PC-3 (cell line): Measurements from ENCODE around the gene AUTS2.

Source experiments
- EZH2 ChIP-seq: fragments of 300-600 bp; sonication (generic); IDR thresholded peaks from one replicate; pipeline ENCODE4 v1.6.1; 2017; ENCODE audit warnings: antibody characterized with exemption, mild to moderate bottlenecking, low read length; ENCODE audit not compliant: unreplicated experiment
- EZH2phosphoT487 ChIP-seq: fragments of 300-600 bp; sonication (generic); IDR thresholded peaks from 2 replicates; pipeline ENCODE4 v1.6.1; 2018; ENCODE audit warnings: mild to moderate bottlenecking, antibody characterized with exemption, low read length, borderline replicate concordance
- TF ChIP-seq, protein P1 (sequence below): fragments of 300-600 bp; sonication (generic); conservative IDR thresholded peaks from 2 replicates; pipeline ENCODE4 v1.5.1; 2017; ENCODE audit warnings: antibody characterized with exemption, low read depth, mild to moderate bottlenecking, low read length

- TF ChIP-seq, protein P1, sequence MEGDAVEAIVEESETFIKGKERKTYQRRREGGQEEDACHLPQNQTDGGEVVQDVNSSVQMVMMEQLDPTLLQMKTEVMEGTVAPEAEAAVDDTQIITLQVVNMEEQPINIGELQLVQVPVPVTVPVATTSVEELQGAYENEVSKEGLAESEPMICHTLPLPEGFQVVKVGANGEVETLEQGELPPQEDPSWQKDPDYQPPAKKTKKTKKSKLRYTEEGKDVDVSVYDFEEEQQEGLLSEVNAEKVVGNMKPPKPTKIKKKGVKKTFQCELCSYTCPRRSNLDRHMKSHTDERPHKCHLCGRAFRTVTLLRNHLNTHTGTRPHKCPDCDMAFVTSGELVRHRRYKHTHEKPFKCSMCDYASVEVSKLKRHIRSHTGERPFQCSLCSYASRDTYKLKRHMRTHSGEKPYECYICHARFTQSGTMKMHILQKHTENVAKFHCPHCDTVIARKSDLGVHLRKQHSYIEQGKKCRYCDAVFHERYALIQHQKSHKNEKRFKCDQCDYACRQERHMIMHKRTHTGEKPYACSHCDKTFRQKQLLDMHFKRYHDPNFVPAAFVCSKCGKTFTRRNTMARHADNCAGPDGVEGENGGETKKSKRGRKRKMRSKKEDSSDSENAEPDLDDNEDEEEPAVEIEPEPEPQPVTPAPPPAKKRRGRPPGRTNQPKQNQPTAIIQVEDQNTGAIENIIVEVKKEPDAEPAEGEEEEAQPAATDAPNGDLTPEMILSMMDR, result no peak
- no peak for TF ChIP-seq EZH2phosphoT487
- no peak for TF ChIP-seq EZH2
These were observed 1176.8 kb downstream of the AUTS2 start for GRCh38 chr7:70774950-70775527.
